Measurements from ENCODE around the gene PIK3R5. TPM values are rescaled to one million over a fixed set of nuclear protein-coding genes. Genes with fewer than 3 reads are reported as not detected.
A peak's percentile ranks its signal among the peaks of the same experiment; 100 is the strongest.

Gene PIK3R5
- total RNA-seq, 1 experiment from 2014 or later = 5.9 TPM

- ATAC-seq (no peak), DNase-seq (ENCODE audit: low spot score) (no peak)
- Mint-ChIP-seq H3K4me3 (no peak overlapping the region), H3K27ac (no peak overlapping the region), H3K27me3 (ENCODE audit: low read depth) (peaks cover 67% of the 10 kb centered on the region), H3K9me3 (0 out of 2 replicates have a peak, but pooled peaks cover 5% of the 10 kb centered on the region), H3K4me1 (peaks cover 18% of the 10 kb centered on the region), H3K36me3 (no peaks in the 10 kb centered on the region; the same call in 1 of the 2 replicates)
- ChIA-PET POLR2A (no interaction called here), CTCF (interaction anchor here (0.9 to 5.3 kb wide), 5 partner anchors 19 to 528 kb away, joined by 4 to 23 read pairs (median 4); partner anchors contain the start of gene NTN1)
- TF ChIP-seq ATF1 (CRISPR knock-in tag; IDR thresholded peaks at IDR 0.05) (no peak), TEAD4 (CRISPR knock-in tag; IDR thresholded peaks at IDR 0.05) (no peak), ZBTB21 (CRISPR knock-in tag; IDR thresholded peaks at IDR 0.05; ENCODE audit: borderline replicate concordance) (no peak), CBFB (CRISPR knock-in tag; IDR thresholded peaks at IDR 0.05; ENCODE audit: low read depth) (no peak), IRF2 (CRISPR knock-in tag; IDR thresholded peaks at IDR 0.05; ENCODE audit: borderline replicate concordance, low read depth) (no peak), HMGA2 (CRISPR knock-in tag; IDR thresholded peaks at IDR 0.05) (no peak), E2F5 (CRISPR knock-in tag; IDR thresholded peaks at IDR 0.05) (no peak), SOX15 (CRISPR knock-in tag; IDR thresholded peaks at IDR 0.05) (no peak), NR3C1 (CRISPR knock-in tag; conservative IDR thresholded peaks at IDR 0.05; ENCODE audit: low read depth) (no peak), ZNF423 (CRISPR knock-in tag; IDR thresholded peaks at IDR 0.05) (no peak), ZMAT4 (CRISPR knock-in tag; IDR thresholded peaks at IDR 0.05) (no peak)
These were observed 36.1 kb upstream of the PIK3R5 start for GRCh38 chr17:9001559-9001958.

- no peaks in the 10 kb centered on the region for H3K36me3 Mint-ChIP-seq
- peaks cover 36% of the 10 kb centered on the region for H3K27me3 Mint-ChIP-seq (ENCODE audit: low read depth)
- H3K4me1 Mint-ChIP-seq = peaks cover 29% of the 10 kb centered on the region
These were observed 32.6 kb upstream of the PIK3R5 start for GRCh38 chr17:8997994-8998628.

More at GRCh38 chr17:8997994-8998628, 32.6 kb upstream of the PIK3R5 start:
- TF ChIP-seq CREM (CRISPR knock-in tag; IDR thresholded peaks at IDR 0.05) (no peak), PREB (CRISPR knock-in tag; IDR thresholded peaks at IDR 0.05; ENCODE audit: borderline replicate concordance) (no peak), SOX15 (CRISPR knock-in tag; IDR thresholded peaks at IDR 0.05) (no peak), GRHL2 (CRISPR knock-in tag; IDR thresholded peaks at IDR 0.05; ENCODE audit: insufficient replicate concordance, severe bottlenecking) (no peak), CTCF (IDR thresholded peaks at IDR 0.05) (peak; percentile 90), ETV6 (CRISPR knock-in tag; IDR thresholded peaks at IDR 0.05) (no peak)
- Mint-ChIP-seq H3K4me3 (no peak overlapping the region), H3K9me3 (0 out of 2 replicates have a peak, but pooled peaks cover 5% of the 10 kb centered on the region), H3K27ac (no peak overlapping the region)
- CTCF ChIA-PET = interaction anchor here (0.5 to 1.9 kb wide), 51 partner anchors 10 to 1599 kb away, joined by 3 to 28 read pairs (median 3); partner anchors contain the start of genes MFSD6L, NTN1 and PIK3R5
- ATAC-seq = peak; percentile 55
- POLR2A ChIA-PET = no interaction called here
- peak; percentile 79 for DNase-seq (ENCODE audit: low spot score)

All from WTC11 (cell line).